Measurements from ENCODE around the gene SYT1.

DNA sequence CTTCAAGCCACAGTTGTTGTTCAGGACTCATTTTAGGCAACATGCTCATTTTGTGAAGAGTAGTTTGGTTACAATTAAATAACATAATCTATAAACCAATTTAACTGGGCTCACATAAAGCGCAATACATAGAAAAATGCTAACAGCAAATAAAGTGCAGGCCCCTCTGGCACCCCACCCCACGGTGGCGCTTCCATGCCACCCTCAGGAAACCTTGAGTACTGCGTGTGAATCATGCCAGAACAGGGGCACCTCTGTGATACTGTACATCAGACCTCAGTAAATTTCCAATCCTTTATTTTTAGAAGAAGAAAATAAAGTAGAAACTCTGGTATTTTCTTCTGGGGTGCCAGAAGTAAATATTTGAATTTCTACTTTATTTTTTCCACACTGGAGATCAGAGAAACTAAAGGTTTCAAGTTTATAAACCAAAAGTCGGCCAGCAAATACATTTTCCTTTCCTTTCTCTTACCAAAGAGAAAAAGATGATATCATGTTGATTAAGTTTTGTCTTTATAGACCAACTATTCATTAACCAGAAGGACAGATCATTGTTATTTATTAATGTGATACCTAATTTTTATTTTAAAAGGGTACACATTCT is 509.4 kb downstream of the SYT1 start:
- TF ChIP-seq, protein P1, sequence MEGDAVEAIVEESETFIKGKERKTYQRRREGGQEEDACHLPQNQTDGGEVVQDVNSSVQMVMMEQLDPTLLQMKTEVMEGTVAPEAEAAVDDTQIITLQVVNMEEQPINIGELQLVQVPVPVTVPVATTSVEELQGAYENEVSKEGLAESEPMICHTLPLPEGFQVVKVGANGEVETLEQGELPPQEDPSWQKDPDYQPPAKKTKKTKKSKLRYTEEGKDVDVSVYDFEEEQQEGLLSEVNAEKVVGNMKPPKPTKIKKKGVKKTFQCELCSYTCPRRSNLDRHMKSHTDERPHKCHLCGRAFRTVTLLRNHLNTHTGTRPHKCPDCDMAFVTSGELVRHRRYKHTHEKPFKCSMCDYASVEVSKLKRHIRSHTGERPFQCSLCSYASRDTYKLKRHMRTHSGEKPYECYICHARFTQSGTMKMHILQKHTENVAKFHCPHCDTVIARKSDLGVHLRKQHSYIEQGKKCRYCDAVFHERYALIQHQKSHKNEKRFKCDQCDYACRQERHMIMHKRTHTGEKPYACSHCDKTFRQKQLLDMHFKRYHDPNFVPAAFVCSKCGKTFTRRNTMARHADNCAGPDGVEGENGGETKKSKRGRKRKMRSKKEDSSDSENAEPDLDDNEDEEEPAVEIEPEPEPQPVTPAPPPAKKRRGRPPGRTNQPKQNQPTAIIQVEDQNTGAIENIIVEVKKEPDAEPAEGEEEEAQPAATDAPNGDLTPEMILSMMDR (IDR thresholded peaks at IDR 0.05; ENCODE audit: insufficient read depth, low read length): peak; percentile 33
- no peak for TF ChIP-seq POLR2AphosphoS5 (IDR thresholded peaks at IDR 0.05; ENCODE audit: low read depth)
- no peak for TF ChIP-seq SPI1 (IDR thresholded peaks at IDR 0.05; ENCODE audit: borderline replicate concordance, low read depth)
- TF ChIP-seq, protein P2, sequence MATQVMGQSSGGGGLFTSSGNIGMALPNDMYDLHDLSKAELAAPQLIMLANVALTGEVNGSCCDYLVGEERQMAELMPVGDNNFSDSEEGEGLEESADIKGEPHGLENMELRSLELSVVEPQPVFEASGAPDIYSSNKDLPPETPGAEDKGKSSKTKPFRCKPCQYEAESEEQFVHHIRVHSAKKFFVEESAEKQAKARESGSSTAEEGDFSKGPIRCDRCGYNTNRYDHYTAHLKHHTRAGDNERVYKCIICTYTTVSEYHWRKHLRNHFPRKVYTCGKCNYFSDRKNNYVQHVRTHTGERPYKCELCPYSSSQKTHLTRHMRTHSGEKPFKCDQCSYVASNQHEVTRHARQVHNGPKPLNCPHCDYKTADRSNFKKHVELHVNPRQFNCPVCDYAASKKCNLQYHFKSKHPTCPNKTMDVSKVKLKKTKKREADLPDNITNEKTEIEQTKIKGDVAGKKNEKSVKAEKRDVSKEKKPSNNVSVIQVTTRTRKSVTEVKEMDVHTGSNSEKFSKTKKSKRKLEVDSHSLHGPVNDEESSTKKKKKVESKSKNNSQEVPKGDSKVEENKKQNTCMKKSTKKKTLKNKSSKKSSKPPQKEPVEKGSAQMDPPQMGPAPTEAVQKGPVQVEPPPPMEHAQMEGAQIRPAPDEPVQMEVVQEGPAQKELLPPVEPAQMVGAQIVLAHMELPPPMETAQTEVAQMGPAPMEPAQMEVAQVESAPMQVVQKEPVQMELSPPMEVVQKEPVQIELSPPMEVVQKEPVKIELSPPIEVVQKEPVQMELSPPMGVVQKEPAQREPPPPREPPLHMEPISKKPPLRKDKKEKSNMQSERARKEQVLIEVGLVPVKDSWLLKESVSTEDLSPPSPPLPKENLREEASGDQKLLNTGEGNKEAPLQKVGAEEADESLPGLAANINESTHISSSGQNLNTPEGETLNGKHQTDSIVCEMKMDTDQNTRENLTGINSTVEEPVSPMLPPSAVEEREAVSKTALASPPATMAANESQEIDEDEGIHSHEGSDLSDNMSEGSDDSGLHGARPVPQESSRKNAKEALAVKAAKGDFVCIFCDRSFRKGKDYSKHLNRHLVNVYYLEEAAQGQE (IDR thresholded peaks at IDR 0.05; ENCODE audit: insufficient replicate concordance, low read depth): no peak
- no peak for TF ChIP-seq GABPA (IDR thresholded peaks at IDR 0.05; ENCODE audit: low read depth)
